ENCODE results near the gene NLK.
"Not testable (repeated sequence)": the region's sequence is repeated elsewhere in the genome, so short reads cannot be mapped to it uniquely, and the experiment has no call there.

Gene NLK

DNA sequence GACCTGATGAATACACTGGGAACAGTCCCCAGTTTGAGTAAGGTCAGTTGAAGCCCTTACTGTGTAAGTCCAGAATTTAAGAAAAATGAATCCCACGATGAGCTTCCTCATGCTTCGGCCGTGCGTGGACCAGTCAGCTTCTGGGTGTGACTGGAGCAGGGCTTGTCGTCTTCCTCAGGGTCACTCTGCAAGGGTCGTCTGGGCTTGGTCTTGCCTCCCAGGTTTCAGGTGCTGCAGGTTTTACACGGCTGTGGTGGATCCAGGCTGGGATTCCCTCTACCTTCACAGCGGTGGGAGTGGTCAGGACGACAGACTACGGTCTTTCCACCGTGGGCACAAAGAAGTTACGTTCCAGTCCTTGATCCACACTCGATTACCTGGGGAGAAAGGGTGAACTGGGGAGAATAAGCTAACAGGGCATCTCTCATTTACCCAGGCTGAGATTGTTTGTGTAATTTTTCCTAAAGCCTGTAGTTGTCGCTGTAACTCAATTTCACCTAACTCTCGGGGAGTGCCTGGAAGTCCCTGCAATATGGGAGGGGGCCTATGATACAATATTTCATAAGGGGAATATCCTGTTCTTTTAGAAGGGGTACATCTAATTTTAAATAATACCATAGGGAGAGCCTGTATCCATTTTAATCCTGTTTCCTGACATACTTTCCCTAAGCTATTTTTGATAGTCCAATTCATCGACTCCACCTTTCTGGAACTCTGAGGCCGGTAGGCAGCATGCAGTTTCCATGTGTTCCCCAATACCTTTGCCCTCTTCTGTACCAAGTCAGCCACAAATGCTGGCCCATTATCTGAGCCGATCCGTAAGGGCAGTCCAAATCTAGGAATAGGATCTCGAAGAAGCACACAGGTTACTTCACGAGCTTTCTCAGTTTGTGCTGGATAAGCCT lies 190.7 kb downstream of the NLK start:
- not testable (repeated sequence) for DNase-seq (ENCODE audit: low read depth)

DNA sequence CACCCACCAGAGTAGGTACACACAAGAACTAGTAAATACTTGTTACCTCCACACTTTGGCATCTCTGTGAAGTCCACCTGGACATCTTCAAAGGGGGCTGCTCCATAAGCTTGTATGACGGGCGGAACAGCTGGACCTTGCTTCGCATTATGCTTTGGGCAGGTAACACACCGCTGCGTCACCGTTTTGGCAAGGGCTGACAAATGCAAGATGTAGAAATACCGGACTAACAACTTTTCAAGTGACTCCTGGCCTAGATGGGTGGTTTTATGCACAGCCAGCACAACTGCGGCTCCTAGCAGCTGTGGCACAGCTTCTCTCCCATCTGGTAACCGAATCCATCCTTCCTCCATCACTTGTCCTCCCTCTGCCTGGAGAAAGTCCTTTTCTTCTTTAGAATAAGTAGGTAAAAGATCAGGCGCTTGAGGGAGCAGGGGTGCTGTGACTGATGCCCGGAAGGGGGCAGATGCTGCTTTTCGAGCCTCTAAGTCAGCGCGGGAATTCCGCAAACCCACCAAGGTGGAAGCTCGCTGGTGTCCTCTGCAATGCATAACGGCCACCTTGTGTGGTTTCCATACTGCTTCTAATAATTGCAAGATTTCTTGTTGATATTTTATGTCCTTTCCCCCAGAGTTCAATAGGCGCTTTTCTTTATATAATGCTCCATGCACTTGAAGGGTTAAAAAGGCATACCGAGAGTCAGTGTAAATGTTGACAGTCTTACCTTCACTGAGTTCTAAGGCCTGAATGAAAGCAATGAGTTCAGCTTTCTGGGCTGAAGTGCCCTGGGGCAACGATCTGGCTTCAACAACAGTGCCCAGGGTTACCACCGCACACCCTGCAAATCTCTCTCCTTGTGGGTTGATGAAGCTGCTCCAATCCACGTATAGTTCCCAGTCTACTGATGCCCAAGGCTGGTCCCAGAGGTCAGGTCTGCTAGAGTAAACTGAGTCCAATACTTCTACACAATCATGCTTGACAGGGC lies 191.7 kb downstream of the NLK start:
- not testable (repeated sequence) for DNase-seq (ENCODE audit: low read depth)

DNA sequence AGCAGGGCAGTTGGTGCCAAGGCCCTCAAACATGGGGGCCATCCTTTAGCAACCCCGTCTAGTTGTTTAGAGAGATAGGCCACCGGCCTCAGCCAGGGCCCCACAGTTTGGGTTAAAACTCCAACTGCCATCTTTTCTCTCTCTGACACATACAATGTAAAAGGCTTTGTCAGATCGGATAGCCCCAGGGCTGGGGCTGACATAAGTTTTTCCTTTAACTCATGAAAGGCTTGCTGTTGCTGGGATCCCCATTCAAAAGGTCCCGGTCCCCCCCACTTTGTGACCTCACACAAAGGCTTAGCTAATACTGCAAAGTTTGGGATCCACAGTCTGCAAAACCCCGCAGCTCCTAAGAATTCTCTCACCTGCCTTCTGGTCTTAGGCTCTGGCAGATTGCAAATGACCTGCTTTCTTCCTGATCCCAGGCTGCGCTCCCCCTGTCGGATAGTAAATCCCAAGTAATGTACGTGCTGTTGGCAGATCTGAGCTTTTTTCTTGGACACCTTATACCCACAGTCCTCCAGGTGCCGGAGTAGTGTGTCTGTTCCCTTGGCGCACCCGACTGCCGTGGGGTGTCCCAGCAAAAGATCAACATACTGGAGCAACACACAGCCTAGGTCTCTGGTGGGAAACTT lies 192.7 kb downstream of the NLK start:
- not testable (repeated sequence) for DNase-seq (ENCODE audit: low read depth)

DNA sequence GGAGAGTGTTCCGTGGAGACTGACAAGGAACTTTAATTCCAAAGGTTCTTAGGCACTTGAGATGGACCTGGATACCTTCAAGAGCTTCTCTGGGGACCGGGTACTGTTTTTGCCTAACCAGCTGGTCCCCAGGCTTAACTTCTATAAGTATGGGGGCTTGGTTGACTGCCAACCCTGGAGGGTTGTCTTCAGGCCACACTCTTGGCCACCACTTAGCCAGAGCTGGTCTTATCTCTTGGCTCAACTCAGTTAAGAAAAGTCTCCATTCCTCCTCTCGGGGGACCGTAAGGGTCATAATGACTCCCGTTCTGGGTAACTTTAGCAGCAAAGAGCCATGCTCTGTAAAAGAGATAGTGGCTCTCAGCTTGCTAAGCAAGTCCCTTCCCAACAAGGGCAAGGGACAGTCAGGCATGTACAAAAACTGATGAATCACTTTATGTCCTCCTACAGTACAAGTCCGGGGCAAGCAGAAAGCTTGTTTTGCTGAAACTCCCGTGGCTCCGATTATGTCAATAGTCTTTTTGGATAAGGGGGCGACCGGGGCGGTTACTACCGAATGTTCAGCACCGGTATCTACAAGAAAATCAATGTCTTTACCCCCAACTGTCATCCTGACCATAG lies 193.7 kb downstream of the NLK start:
- DNase-seq (ENCODE audit: low read depth) = not testable (repeated sequence)

DNA sequence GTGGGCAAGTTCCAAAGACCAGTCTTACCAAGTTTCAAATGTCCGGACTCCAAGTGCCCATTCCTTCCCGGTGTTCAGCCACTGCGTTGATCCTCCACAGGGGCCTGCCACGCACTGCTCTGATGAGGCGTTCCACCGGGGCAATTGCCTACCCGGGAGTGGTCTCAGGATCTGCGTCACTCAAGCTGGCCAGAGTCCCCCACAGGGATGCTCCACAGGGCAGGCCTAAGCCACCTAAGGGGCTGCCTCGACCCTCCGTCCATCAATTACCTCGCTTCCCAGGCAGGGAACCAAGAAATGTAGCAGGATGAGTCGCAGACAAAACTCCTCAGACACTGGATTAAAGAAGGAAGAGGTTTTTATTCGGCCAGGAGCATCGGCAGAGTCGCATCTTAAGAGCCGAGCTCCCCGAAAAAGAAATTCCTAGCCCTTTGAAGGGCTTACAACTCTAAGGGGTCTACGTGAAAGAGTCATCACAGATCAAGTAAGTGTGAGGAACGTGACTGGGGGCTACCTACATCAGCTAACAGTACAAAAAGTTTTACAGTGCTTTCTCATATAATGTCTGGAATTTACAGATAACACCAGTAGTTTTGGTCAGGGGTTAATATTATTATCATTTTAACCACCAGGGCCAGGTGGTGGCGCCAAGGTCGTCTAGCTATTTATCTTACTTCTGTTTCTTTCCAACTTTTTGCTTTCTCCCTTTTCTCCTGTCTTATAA lies 196.2 kb downstream of the NLK start:
- DNase-seq (ENCODE audit: low read depth) = not testable (repeated sequence)

DNA sequence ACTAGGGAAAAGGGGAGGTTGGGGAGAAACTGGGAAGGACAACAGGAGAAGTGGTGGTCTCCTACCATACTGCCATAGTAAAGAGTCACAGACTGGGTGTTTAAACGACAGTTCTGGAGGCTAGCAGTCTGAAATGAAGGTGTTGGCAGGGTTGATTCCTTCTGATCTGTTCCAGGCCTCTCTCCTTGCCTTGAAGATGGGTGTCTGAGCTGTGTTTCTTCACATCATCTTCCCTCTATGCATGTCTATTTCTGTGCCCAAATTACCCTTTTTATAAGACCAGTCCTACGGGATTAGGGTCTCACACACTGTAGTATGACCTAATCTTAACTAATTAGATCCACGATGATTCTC lies 196.8 kb downstream of the NLK start:
- no peak for DNase-seq (ENCODE audit: low read depth)

DNA sequence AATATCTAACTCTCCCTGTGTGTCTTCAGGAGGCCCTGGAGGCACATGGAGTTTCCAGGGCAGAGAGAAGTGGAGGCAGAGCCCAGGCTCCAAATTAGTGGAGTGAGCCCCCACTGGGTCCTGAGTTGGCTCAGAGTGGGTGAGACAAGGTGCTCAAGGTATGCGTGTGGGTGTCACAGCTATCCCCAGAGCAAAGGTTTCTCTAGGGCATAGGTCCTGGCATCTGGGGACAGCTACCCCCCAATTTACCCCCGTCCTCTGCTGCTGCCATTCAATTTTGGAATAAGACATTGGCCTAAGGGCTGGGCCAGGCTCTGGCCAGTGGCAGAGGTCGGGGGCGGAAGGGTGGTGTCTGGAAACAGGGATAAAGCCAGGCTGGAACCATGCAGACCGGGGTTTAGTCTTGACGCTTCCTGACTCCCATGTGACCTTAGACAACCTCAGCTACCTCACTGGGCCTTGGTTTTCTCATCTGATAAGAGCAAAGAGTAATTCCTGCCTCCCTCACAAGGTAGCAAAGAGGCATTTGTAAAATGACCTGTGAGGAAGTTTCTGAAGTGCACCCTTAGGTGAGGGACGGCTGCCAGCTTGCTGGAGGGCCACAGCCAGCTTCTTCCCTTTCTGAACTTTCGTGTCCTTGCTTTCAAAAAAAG lies 198.3 kb downstream of the NLK start:
- no peak for DNase-seq (ENCODE audit: low read depth)

DNA sequence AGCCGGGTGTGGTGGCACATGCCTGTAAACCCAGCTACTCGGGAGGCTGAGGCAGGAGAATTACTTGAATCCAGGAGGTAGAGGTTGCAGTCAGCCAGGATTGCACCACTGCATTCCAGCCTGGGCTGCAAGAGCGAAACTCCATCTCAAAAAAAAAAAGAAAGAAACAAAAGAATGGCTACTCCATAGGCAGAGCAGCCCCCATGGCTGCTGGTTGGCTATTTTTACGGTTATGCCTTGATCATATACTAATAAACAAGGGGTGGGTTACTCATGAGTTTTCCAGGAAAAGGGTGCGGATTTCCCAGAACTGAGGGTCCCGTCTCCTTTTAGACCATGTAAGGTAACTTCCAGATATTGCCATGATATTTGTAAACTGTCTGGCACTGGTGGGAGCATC lies 200.3 kb downstream of the NLK start:
- no peak for DNase-seq (ENCODE audit: low read depth)

DNA sequence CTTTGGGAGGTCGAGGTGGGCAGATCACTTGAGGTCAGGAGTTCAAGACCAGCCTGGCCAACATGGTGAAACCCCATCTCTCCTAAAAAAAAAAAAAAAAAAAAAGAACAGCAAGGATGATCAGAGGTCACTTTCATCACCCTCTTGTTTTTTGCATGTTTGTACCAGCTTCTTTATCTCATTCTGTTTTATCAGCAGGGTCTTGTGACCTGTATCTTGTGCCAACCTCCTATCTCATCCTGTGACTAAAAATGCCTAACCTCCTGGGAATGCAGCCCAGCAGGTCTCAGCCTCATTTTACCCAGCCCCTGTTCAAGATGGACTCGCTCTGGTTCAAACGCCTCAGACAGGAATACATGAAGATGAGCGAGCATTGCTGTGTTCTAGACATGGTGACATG lies 200.8 kb downstream of the NLK start:
- DNase-seq (ENCODE audit: low read depth) = not testable (repeated sequence)

DNA sequence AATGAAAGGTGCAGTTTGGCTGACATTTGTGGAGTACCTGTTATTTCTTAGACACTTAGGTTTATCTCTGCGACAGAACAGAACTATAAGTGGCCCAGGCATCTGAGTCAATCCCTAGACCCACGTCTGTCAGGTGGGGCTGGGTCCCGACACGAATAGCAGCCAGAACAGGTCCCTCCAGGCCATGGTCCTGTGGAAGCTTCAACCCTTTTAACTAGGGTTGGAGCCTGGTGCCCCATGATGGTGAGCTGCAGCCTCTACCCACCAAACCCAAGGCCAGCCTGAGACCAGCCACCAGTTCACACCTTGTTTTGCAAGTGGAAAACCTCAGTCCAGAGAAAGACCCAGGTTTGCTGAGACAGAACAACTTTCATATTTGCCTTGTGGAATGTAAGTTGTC lies 202.0 kb downstream of the NLK start:
- DNase-seq (ENCODE audit: low read depth) = no peak

All from HS-27A (cell line).